K562 (cell line): Measurements from ENCODE around the gene SLC25A1. TPM values are rescaled to one million over a fixed set of nuclear protein-coding genes. Genes with fewer than 3 reads are reported as not detected.

Experiments
- DPF2 ChIP-seq: fragments of 450-650 bp; IDR thresholded peaks from 2 replicates; pipeline ENCODE4 v1.6.1; 2016
- L3MBTL2 ChIP-seq: fragments of 450-650 bp; IDR thresholded peaks from 2 replicates; pipeline ENCODE4 v1.6.1; 2016; ENCODE audit warnings: mild to moderate bottlenecking, moderate library complexity
- MYNN ChIP-seq, 2 experiments: sonication (generic); formaldehyde crosslinking in 1 of 2; IDR thresholded peaks; 2 replicates each; pipeline versions ENCODE4 v1.5.0 to v1.6.1; 2016 to 2020; ENCODE audit warnings: antibody characterized with exemption in 1 of 2, missing genetic modification reagents in 1 of 2
- PURB ChIP-seq: sonication (generic); formaldehyde crosslinking; IDR thresholded peaks from 2 replicates; pipeline ENCODE4 v1.9.0; 2021; ENCODE audit warnings: low read depth, mild to moderate bottlenecking, missing genetic modification reagents
- RBM14 ChIP-seq: fragments of 200-400 bp; formaldehyde crosslinking; IDR thresholded peaks from 2 replicates; pipeline ENCODE4 v1.6.1; 2018; ENCODE audit warnings: low read depth, mild to moderate bottlenecking, low read length, moderate library complexity, borderline replicate concordance; ENCODE audit not compliant: insufficient read depth
- TRIM24 ChIP-seq, 2 experiments: fragments of 450-650 bp; IDR thresholded peaks; 2 replicates each; pipeline ENCODE4 v1.6.1; 2016
- VEZF1 ChIP-seq: fragments of 200-800 bp; sonication (Bioruptor generic); IDR thresholded peaks from 2 replicates; pipeline ENCODE4 v1.6.1; 2017; ENCODE audit warnings: missing genetic modification characterization, missing compliant biosample characterization
- ZNF232 ChIP-seq: sonication (generic); formaldehyde crosslinking; IDR thresholded peaks from 2 replicates; pipeline ENCODE4 v1.8.0; 2022; ENCODE audit warnings: mild to moderate bottlenecking, missing genetic modification reagents
- ZNF639 ChIP-seq, 2 experiments: fragments of 200-800 bp in 1 of 2; sonication (Bioruptor generic) in 1 of 2; sonication (generic) in 1 of 2; formaldehyde crosslinking in 1 of 2; IDR thresholded peaks in 1 of 2; conservative IDR thresholded peaks in 1 of 2; 2 replicates each; pipeline versions ENCODE4 v1.5.0 to v1.6.1; 2016 to 2020; ENCODE audit warnings: missing compliant biosample characterization in 1 of 2, missing genetic modification characterization in 1 of 2, missing genetic modification reagents in 1 of 2
- ZSCAN29 ChIP-seq: fragments of 450-650 bp; IDR thresholded peaks from 2 replicates; pipeline ENCODE4 v1.6.1; 2017
- polyA plus RNA-seq, 8 experiments: library from polyadenylated mRNA; depleted of rRNA in 4 of 8; stranded (reverse) in 5 of 8; unstranded in 3 of 8; fragments of >200 nt; fragmentation: Nextera tagmentation in 2 of 8; fragmentation: Illumina TruSeq in 1 of 8; extraction: Ambion mirVana in 2 of 8; extraction: Trizol in 1 of 8; gene quantifications; 2 replicates each; pipeline versions ENCODE4 v1.2.1 to v1.2.3, GENCODE V29; 2011 to 2014; ENCODE audit warnings: inconsistent platforms in 1 of 8, missing spikeins in 1 of 8
- total RNA-seq, 7 experiments: library from RNA; depleted of rRNA in 6 of 7; stranded (reverse); fragments of >200 nt in 6 of 7; fragmentation: Illumina TruSeq in 2 of 7; extraction: Trizol in 2 of 7; gene quantifications; 2 replicates each; pipeline versions ENCODE4 v1.2.1 to v1.2.3, GENCODE V29; 2011 to 2021; ENCODE audit warnings: low replicate concordance in 1 of 7
- TF ChIP-seq, protein P1 (sequence below): fragments of 450-650 bp; IDR thresholded peaks from 2 replicates; pipeline ENCODE4 v1.6.1; 2016; ENCODE audit warnings: mild to moderate bottlenecking, moderate library complexity
- TF ChIP-seq, protein P2 (sequence below): sonication (generic); formaldehyde crosslinking; IDR thresholded peaks from 2 replicates; pipeline ENCODE4 v1.8.0; 2022; ENCODE audit warnings: mild to moderate bottlenecking, low read depth, missing genetic modification reagents

Gene SLC25A1
- total and polyA plus RNA-seq, 9 of the 15 experiments (the other 6 are each of a cell fraction or from before 2014, with no cell fraction given): 11.0 to 408 (median 110) TPM

- TF ChIP-seq, protein P1, sequence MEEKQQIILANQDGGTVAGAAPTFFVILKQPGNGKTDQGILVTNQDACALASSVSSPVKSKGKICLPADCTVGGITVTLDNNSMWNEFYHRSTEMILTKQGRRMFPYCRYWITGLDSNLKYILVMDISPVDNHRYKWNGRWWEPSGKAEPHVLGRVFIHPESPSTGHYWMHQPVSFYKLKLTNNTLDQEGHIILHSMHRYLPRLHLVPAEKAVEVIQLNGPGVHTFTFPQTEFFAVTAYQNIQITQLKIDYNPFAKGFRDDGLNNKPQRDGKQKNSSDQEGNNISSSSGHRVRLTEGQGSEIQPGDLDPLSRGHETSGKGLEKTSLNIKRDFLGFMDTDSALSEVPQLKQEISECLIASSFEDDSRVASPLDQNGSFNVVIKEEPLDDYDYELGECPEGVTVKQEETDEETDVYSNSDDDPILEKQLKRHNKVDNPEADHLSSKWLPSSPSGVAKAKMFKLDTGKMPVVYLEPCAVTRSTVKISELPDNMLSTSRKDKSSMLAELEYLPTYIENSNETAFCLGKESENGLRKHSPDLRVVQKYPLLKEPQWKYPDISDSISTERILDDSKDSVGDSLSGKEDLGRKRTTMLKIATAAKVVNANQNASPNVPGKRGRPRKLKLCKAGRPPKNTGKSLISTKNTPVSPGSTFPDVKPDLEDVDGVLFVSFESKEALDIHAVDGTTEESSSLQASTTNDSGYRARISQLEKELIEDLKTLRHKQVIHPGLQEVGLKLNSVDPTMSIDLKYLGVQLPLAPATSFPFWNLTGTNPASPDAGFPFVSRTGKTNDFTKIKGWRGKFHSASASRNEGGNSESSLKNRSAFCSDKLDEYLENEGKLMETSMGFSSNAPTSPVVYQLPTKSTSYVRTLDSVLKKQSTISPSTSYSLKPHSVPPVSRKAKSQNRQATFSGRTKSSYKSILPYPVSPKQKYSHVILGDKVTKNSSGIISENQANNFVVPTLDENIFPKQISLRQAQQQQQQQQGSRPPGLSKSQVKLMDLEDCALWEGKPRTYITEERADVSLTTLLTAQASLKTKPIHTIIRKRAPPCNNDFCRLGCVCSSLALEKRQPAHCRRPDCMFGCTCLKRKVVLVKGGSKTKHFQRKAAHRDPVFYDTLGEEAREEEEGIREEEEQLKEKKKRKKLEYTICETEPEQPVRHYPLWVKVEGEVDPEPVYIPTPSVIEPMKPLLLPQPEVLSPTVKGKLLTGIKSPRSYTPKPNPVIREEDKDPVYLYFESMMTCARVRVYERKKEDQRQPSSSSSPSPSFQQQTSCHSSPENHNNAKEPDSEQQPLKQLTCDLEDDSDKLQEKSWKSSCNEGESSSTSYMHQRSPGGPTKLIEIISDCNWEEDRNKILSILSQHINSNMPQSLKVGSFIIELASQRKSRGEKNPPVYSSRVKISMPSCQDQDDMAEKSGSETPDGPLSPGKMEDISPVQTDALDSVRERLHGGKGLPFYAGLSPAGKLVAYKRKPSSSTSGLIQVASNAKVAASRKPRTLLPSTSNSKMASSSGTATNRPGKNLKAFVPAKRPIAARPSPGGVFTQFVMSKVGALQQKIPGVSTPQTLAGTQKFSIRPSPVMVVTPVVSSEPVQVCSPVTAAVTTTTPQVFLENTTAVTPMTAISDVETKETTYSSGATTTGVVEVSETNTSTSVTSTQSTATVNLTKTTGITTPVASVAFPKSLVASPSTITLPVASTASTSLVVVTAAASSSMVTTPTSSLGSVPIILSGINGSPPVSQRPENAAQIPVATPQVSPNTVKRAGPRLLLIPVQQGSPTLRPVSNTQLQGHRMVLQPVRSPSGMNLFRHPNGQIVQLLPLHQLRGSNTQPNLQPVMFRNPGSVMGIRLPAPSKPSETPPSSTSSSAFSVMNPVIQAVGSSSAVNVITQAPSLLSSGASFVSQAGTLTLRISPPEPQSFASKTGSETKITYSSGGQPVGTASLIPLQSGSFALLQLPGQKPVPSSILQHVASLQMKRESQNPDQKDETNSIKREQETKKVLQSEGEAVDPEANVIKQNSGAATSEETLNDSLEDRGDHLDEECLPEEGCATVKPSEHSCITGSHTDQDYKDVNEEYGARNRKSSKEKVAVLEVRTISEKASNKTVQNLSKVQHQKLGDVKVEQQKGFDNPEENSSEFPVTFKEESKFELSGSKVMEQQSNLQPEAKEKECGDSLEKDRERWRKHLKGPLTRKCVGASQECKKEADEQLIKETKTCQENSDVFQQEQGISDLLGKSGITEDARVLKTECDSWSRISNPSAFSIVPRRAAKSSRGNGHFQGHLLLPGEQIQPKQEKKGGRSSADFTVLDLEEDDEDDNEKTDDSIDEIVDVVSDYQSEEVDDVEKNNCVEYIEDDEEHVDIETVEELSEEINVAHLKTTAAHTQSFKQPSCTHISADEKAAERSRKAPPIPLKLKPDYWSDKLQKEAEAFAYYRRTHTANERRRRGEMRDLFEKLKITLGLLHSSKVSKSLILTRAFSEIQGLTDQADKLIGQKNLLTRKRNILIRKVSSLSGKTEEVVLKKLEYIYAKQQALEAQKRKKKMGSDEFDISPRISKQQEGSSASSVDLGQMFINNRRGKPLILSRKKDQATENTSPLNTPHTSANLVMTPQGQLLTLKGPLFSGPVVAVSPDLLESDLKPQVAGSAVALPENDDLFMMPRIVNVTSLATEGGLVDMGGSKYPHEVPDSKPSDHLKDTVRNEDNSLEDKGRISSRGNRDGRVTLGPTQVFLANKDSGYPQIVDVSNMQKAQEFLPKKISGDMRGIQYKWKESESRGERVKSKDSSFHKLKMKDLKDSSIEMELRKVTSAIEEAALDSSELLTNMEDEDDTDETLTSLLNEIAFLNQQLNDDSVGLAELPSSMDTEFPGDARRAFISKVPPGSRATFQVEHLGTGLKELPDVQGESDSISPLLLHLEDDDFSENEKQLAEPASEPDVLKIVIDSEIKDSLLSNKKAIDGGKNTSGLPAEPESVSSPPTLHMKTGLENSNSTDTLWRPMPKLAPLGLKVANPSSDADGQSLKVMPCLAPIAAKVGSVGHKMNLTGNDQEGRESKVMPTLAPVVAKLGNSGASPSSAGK: 0 out of 2 replicates have a peak, but pooled peaks have one; percentile 22
- TF ChIP-seq, protein P2, sequence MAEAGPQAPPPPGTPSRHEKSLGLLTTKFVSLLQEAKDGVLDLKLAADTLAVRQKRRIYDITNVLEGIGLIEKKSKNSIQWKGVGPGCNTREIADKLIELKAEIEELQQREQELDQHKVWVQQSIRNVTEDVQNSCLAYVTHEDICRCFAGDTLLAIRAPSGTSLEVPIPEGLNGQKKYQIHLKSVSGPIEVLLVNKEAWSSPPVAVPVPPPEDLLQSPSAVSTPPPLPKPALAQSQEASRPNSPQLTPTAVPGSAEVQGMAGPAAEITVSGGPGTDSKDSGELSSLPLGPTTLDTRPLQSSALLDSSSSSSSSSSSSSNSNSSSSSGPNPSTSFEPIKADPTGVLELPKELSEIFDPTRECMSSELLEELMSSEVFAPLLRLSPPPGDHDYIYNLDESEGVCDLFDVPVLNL: peak; percentile 5; the same call in 1 of the 2 replicates
- TF ChIP-seq ZNF639 (CRISPR knock-in tag; conservative IDR thresholded peaks at IDR 0.05 in 1 of 2, IDR thresholded peaks at IDR 0.05 in 1 of 2) (0 out of 4 replicates have a peak, but pooled peaks of 1 of the 2 experiments have one; percentile 57), VEZF1 (CRISPR knock-in tag) (no peak), ZSCAN29 (no peak), RBM14 (no peak), TRIM24 (IDR thresholded peaks at IDR 0.05) (no peak), DPF2 (no peak), MYNN (IDR thresholded peaks at IDR 0.05) (no peak), MYNN (CRISPR knock-in tag; IDR thresholded peaks at IDR 0.05) (0 out of 2 replicates have a peak, but pooled peaks have one; percentile 19), PURB (CRISPR knock-in tag) (0 out of 2 replicates have a peak, but pooled peaks have one; percentile 76), ZNF232 (CRISPR knock-in tag) (no peak), L3MBTL2 (0 out of 2 replicates have a peak, but pooled peaks have one; percentile 31)
These were observed 38.0 kb upstream of the SLC25A1 start (continued) for GRCh38 chr22:19216579-19216978.
